Memory B cell (primary cell): ENCODE data around the gene PLD6.

ENCODE experiments used
- ATAC-seq: fragments of 150-1000 bp; cut with Tn5 transposase; 2 replicates; pipeline ENCODE4 v1.10.0; 2021; ENCODE audit warnings: low read depth, mild to moderate bottlenecking, moderate library complexity
- DNase-seq, 2 donors: peaks; one replicate each; pipeline ENCODE4 v3.0.0; 2022; ENCODE audit warnings: low spot score in 2 of 2
- H3K27ac Mint-ChIP-seq: one replicate; pipeline ENCODE4 v1.8.0; 2022; ENCODE audit warnings: mild to moderate bottlenecking, moderate library complexity, mixed read lengths
- H3K27me3 Mint-ChIP-seq: one replicate; pipeline ENCODE4 v1.8.0; 2022; ENCODE audit warnings: mixed read lengths
- H3K36me3 Mint-ChIP-seq: one replicate; pipeline ENCODE4 v1.8.0; 2022; ENCODE audit warnings: mild to moderate bottlenecking, mixed read lengths
- H3K4me1 Mint-ChIP-seq: one replicate; pipeline ENCODE4 v1.8.0; 2022; ENCODE audit warnings: mixed read lengths
- H3K4me3 Mint-ChIP-seq: one replicate; pipeline ENCODE4 v1.8.0; 2022; ENCODE audit warnings: mild to moderate bottlenecking, moderate library complexity, mixed read lengths
- H3K9me3 Mint-ChIP-seq: one replicate; pipeline ENCODE4 v1.8.0; 2022; ENCODE audit warnings: mixed read lengths

Gene PLD6

DNA sequence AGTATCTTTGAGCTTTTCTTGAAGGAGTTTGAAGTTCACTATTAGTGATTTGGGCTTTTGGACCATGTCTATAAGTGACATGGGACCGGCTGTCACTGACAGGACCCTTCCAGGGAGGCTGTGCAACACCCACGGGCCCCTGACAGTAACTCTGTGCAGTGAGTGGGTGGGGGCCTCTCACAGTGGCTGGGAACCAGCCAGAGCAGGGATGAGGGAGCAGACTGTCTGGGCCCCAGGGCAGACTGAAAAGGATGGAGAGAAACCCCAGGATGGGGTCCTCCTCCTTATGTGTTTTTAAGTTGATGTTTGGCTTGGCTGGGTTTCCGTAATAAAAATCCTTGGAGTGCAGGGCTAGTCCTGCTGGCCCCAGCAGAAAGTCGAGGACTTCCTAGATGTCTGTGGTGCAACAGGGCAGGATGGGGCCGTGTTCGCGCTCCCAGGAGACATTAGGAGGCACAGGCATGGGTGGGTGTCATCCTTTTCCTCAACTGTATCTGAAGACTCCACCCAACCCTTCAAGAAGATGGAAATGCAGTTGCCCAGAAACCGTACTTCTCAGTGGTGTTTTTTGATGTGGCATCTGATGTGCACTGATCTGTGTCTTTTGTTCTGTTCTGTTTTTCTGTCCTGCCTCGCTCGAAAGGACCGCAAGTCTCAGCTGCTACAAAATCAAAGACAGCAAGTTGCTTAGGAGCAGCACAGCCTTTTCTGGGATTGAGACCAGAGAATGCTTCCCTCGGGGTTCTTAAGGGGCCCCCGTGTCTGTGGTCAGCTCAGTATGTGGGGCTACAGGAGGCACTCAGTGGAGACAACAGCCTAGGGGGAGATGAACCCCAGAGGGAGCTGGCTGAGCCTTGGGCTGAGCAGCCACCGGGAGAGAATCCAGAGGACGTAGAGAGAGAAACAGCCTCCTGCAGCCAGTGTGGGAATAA, 24.2 kb downstream of the PLD6 start:
- Mint-ChIP-seq H3K9me3 (no peaks in the 10 kb centered on the region), H3K4me1 (peaks cover 27% of the 10 kb centered on the region), H3K4me3 (peak overlapping the region; percentile 67), H3K27ac (peak overlapping the region; percentile 89), H3K36me3 (peaks cover 21% of the 10 kb centered on the region), H3K27me3 (no peaks in the 10 kb centered on the region)
- peak; percentile 88 for ATAC-seq
- DNase-seq = no peak

DNA sequence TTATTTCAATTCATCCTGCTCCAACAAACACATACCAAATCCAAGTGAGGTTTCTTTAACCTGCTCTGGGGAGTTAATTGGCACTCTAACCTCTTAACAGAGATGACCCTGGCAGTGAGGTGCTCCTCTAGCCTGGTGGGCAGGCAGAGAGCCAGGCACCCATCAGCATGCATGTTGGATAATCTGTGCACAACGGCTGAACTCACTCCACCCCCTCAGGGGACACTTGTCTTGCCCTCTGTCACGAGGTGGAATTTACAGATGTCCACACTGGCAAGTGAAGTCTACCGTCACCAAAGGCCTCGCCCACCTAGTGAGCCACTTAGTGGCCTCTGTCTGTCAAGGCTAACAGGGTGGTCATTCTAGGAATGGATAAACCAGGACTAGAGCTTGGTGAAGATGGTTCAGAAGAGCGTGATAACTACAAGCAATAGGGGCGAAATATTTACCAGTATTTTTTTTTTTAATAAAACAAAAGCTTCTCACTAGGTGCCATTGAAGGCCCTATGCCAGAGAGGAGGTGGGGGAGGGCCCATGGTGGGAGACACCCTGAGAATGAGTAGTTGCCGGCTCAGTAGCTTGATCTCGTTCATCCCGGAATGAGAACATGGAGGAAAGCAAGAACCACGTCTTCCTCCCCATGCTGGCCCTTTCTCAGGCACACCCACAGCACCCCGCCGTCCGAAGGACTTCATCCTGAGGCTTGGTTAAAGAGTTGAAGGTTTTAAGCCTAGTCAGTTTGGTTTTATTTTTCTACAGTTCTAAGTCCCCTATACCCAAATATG, 25.2 kb downstream of the PLD6 start:
- no peaks in the 10 kb centered on the region for H3K9me3 Mint-ChIP-seq
- H3K27ac Mint-ChIP-seq = peak overlapping the region; percentile 71
- H3K36me3 Mint-ChIP-seq = peaks cover 26% of the 10 kb centered on the region
- DNase-seq (no peak), ATAC-seq (no peak)
- no peaks in the 10 kb centered on the region for H3K27me3 Mint-ChIP-seq
- H3K4me1 Mint-ChIP-seq = peaks cover 33% of the 10 kb centered on the region
- H3K4me3 Mint-ChIP-seq = no peak overlapping the region

DNA sequence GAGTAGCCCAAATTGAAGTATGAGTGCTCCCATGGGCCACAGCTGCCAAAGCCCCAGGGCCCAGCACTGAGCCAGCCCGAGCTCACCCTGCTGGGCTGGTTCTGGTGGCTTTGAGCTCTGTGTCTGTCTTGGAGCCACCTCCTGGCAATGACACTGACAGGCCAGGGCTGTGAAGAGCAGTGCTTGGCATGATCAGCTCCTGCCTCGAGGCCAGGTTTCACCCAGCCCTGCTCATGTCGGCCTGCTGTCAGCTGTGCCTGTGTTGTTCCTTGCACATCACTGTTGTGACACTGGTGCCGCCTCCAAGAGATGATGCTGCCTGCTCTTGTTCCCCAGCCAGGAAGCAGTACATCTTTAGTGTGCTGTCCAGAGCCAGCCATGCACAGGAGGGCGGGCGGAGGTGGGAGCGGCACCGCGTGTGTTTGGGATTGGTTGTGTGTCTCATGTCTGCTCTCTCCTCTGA, 26.0 kb downstream of the PLD6 start:
- H3K4me1 Mint-ChIP-seq = peaks cover 34% of the 10 kb centered on the region
- no peaks in the 10 kb centered on the region for H3K9me3 Mint-ChIP-seq
- H3K4me3 Mint-ChIP-seq = no peak overlapping the region
- DNase-seq (no peak), ATAC-seq (no peak)
- H3K27ac Mint-ChIP-seq = peak overlapping the region; percentile 76
- peaks cover 26% of the 10 kb centered on the region for H3K36me3 Mint-ChIP-seq
- no peaks in the 10 kb centered on the region for H3K27me3 Mint-ChIP-seq

DNA sequence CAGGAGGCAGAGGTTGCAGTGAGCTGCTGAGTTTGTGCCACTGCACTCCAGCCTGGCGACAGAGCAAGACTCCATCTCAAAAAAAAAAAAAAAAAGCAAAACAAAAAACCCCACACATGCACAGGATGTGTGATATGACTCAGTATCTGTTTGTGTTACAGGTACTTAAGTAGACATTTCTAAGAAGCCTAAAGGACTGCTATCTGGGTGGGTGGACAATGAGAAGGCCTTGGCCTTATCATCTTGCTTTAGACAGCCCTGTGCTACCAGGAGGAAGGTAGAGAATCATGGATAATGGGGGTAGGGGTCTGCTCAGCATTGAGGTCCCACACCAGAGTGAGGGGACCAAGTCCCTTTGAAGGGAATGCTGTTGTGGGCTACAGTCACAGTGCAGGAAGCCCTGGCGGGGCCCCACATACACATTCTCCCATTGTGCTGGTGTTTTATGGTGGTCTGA, 26.7 kb downstream of the PLD6 start:
- H3K4me3 Mint-ChIP-seq = no peak overlapping the region
- no peak for ATAC-seq
- peaks cover 34% of the 10 kb centered on the region for H3K4me1 Mint-ChIP-seq
- no peaks in the 10 kb centered on the region for H3K27me3 Mint-ChIP-seq
- peak overlapping the region; percentile 76 for H3K27ac Mint-ChIP-seq
- no peak for DNase-seq
- H3K9me3 Mint-ChIP-seq = no peaks in the 10 kb centered on the region
- H3K36me3 Mint-ChIP-seq = peaks cover 26% of the 10 kb centered on the region

DNA sequence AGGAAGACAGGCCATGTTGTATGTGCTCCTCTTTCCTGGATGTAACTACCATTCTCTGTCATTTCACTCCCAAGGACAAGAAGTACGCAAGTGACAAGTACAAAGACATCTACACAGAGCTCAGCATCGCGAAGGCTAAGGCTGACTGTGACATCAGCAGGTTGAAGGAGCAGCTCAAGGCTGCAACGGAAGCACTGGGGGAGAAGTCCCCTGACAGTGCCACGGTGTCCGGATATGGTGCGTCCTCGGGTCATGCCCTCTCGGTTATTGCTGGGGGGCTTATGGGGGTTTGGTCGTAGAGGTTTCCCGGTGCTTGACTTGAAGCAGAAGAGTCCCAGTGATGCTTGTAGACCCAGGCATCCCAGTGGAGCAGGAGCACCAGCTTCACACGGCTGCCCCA, 29.0 kb downstream of the PLD6 start:
- Mint-ChIP-seq H3K36me3 (peaks cover 29% of the 10 kb centered on the region), H3K27ac (no peak overlapping the region), H3K4me1 (peaks cover 33% of the 10 kb centered on the region), H3K27me3 (no peaks in the 10 kb centered on the region), H3K4me3 (no peak overlapping the region), H3K9me3 (no peaks in the 10 kb centered on the region)
- ATAC-seq (no peak), DNase-seq (no peak)

DNA sequence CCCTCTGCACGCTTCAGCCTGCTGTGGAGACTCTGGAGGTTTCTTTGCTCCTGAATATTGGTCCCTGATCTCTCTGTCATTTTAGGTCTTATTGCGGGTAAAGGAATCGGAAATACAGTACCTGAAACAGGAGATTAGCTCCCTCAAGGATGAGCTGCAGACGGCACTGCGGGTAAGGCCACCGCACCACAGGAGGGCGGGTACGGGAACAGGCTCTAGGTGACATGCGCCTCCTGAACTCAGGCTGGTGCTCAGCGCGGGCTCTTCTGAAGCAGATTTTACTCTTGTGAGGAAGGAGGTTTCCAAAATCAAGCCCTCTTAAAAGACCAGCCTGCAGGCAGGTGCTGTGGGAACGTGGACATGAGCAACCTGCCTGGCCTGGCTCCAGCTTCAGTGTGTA, 29.8 kb downstream of the PLD6 start:
- no peak for ATAC-seq
- no peaks in the 10 kb centered on the region for H3K27me3 Mint-ChIP-seq
- peak overlapping the region; percentile 47 for H3K27ac Mint-ChIP-seq
- H3K9me3 Mint-ChIP-seq = no peaks in the 10 kb centered on the region
- DNase-seq = no peak
- H3K4me1 Mint-ChIP-seq = peaks cover 25% of the 10 kb centered on the region
- no peak overlapping the region for H3K4me3 Mint-ChIP-seq
- H3K36me3 Mint-ChIP-seq = peaks cover 31% of the 10 kb centered on the region

DNA sequence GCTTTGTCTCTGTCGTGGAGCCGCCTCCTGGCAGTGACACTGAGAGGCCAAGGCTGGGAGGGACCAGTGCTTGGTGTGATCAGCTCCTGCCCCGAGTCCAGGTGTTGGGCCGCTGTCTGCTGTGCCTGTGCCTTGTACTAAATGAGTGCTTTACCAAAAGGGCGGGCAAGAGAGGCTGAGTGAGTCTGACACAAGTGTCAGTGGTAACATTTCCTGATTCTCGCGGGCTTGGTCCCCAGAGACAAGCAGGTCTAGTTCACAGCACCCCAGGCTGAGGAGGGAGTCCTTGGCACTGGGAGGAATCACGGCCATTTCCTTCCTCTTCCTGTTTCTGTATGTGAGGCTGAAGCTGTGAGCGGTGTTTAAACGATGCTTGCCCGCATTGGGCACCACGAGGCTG, 30.2 kb downstream of the PLD6 start:
- no peaks in the 10 kb centered on the region for H3K27me3 Mint-ChIP-seq
- peak; percentile 42 to 51 for DNase-seq

DNA sequence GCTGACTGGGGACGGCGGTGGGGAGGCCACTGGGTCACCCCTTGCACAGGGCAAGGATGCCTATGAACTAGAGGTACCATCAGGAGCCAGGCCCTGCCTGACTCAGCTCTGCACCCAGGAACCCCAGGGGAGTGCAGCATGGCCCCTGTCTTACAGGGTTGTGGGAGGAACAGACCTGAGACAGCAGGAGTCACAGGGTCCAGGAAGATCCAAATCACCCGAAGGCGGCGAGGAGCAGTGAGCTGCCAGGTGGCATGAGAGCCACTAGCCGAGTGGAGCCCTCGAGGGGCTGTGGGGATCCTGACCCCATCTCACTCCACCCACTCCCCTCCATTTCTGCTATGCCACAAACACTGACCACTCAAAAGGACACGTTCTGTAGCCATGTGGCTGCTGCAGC, 30.8 kb downstream of the PLD6 start:
- no peaks in the 10 kb centered on the region for H3K27me3 Mint-ChIP-seq
- H3K27ac Mint-ChIP-seq = peak overlapping the region; percentile 47
- H3K4me1 Mint-ChIP-seq = peaks cover 19% of the 10 kb centered on the region
- ATAC-seq (no peak), DNase-seq (no peak)
- H3K36me3 Mint-ChIP-seq = peaks cover 25% of the 10 kb centered on the region
- H3K4me3 Mint-ChIP-seq = no peak overlapping the region
- no peaks in the 10 kb centered on the region for H3K9me3 Mint-ChIP-seq

More for the DNA sequence above, 30.2 kb downstream of the PLD6 start:
- H3K4me3 Mint-ChIP-seq = peak overlapping the region; percentile 17
- H3K27ac Mint-ChIP-seq = peak overlapping the region; percentile 47
- no peaks in the 10 kb centered on the region for H3K9me3 Mint-ChIP-seq
- H3K4me1 Mint-ChIP-seq = peaks cover 25% of the 10 kb centered on the region
- H3K36me3 Mint-ChIP-seq = peaks cover 30% of the 10 kb centered on the region
- peak; percentile 96 for ATAC-seq

DNA sequence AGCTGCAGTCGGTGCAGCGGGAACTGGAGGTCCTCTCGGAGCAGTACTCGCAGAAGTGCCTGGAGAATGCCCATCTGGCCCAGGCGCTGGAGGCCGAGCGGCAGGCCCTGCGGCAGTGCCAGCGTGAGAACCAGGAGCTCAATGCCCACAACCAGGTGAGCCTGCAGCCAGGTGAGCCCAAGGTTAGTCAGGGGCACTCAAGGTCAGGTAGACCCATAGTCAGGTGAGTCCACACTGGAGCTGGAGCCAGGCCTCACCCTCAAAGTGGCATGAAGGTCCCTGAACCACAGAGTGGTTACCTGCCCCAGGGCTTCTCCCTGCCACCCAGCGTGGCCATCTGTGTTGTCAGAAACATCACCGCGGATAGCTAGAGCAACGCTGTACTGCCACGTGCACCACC, 32.2 kb downstream of the PLD6 start:
- no peak overlapping the region for H3K27ac Mint-ChIP-seq
- DNase-seq (no peak), ATAC-seq (no peak)
- H3K36me3 Mint-ChIP-seq = peaks cover 22% of the 10 kb centered on the region
- H3K27me3 Mint-ChIP-seq = no peaks in the 10 kb centered on the region
- H3K4me3 Mint-ChIP-seq = no peak overlapping the region
- peaks cover 13% of the 10 kb centered on the region for H3K4me1 Mint-ChIP-seq
- H3K9me3 Mint-ChIP-seq = no peaks in the 10 kb centered on the region

DNA sequence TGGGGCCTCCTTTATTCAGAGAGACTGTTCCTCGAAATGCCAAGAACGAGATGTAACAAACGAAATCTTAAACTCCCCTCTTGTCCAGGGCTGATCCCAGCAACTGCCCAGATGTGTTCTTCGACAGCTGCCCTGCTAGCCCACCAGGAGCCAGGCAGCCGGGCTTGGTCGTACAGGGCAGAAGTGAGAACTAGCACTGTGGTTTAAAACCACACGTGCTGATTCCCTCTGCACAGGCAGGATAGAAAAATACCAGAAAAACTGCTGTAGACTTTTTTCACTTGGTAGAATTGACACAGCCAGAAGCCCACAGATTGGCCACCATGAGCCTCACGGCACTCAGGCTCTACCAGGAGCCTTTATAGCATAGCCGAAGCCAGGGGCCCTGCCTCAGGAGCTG, 33.1 kb downstream of the PLD6 start:
- DNase-seq (no peak), ATAC-seq (no peak)
- Mint-ChIP-seq H3K27me3 (no peaks in the 10 kb centered on the region), H3K36me3 (peaks cover 21% of the 10 kb centered on the region), H3K9me3 (no peaks in the 10 kb centered on the region), H3K27ac (no peak overlapping the region), H3K4me3 (no peak overlapping the region), H3K4me1 (peaks cover 17% of the 10 kb centered on the region)

DNA sequence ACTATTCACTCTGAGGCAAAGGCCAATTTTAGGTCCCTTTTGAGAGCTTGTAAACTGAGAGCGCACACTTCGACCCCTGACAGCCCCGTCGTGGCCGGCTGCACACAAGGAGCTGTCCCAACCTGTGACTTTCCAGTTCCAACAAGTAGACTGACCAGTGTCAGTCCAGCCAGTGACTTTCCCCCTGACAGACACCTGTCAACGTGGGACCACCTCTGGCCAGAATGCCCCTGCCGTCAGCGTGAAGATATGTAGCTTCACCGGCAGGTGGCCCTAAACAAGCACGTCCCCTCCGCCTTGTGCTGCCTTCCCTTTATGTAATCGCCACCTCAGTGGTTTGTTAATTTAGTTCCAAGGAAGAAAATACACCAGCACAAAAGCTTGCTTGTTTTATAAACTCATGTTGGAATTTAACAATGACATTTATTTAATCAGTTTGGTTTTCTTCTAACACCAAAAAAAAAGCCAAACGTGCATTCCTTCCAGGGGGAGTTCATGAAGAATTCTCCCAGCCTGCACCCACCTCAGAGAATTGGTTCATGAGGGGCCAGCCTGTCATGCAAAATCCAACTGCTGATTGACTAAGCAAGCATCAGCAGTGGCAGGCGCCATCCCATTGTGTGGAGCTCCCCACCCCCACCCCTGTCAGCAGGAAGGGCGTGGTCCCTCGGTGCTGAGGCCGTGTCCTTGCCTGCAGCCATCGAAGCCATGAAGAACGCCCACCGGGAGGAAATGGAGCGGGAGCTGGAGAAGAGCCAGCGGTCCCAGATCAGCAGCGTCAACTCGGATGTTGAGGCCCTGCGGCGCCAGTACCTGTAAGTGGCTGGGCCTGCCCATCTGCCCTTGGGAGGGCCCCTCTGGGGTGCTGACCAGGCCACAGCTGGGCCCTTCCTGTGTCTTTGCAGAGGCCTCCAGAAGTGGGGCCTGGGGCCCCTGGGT, 33.9 kb downstream of the PLD6 start:
- DNase-seq = no peak
- Mint-ChIP-seq H3K9me3 (no peaks in the 10 kb centered on the region), H3K36me3 (peaks cover 20% of the 10 kb centered on the region), H3K4me1 (peaks cover 17% of the 10 kb centered on the region), H3K27ac (no peak overlapping the region), H3K27me3 (no peaks in the 10 kb centered on the region), H3K4me3 (no peak overlapping the region)
- no peak for ATAC-seq

DNA sequence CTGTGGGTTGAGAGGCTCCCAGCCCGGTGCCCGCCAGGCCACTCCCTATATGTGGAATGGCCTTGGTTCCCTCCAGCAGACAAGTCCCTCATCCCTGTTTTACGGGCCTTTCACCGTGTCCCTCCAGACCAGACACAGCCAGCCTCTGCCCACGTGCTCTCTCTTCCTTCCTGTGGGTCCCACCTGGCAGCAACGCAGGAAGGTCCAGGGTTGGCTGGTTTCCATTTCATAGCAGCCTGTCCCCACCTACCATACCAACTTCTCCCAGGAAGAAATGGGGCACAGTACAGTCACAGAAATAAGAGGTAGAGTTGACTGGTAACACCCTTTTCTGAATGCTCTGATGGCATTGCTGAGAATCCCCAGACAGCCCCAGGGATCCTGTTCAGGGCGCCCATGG, 34.9 kb downstream of the PLD6 start:
- Mint-ChIP-seq H3K4me3 (no peak overlapping the region), H3K27ac (peak overlapping the region; percentile 46), H3K4me1 (peaks cover 13% of the 10 kb centered on the region), H3K27me3 (no peaks in the 10 kb centered on the region), H3K9me3 (no peaks in the 10 kb centered on the region), H3K36me3 (peaks cover 19% of the 10 kb centered on the region)
- ATAC-seq = no peak
- no peak for DNase-seq

DNA sequence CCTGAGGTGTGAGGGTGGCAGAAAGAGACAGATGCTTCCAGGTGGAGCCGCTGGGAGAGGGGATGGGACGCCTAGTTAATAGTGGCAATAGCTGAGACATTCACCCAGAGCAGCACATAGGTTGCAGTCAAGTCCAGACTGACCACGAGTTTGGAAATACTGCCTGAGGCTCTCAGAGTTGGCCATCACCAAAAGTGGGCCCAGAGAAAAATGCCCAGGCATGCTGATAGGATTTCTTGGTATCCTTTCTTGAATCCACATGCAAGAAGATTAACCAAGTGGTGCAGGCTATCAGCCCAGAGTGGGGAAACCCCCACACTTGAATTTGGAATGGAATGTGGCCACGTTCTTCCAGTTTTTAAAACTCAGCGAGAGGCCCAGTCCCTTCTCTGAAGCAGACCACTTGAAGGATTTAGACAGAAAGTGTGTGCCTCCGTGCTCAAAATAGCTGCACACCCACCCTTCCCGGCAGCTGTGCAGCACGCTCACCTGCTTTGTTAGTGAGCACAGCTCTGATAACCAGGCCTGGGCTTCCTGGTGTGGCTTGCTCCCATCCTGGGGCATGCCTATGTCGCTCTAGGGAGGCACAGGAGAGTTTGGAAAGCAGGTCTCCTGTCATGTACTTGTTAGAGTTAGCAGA, 35.7 kb downstream of the PLD6 start:
- peaks cover 18% of the 10 kb centered on the region for H3K36me3 Mint-ChIP-seq

More for the DNA sequence above, 35.7 kb downstream of the PLD6 start:
- Mint-ChIP-seq H3K4me3 (no peak overlapping the region), H3K9me3 (no peaks in the 10 kb centered on the region), H3K27me3 (no peaks in the 10 kb centered on the region), H3K4me1 (peaks cover 8% of the 10 kb centered on the region), H3K27ac (no peak overlapping the region)
- ATAC-seq (no peak), DNase-seq (no peak)
